Body of pancreas (tissue), 4 donors: ENCODE data around the gene KDM2B.

Experiments
- POLR2A ChIP-seq, 3 donors: fragments of 450-650 bp; IDR thresholded peaks; one replicate each; pipeline ENCODE4 v1.6.1; 2016; ENCODE audit warnings: antibody characterized with exemption in 3 of 3, mild to moderate bottlenecking in 2 of 3
- TF ChIP-seq, protein P1 (sequence below), 7 experiments: fragments of 450-650 bp in 4 of 7; fragments of 200-600 bp in 3 of 7; sonication (generic) in 3 of 7; IDR thresholded peaks; one replicate each; pipeline ENCODE4 v1.5.1; 2016 to 2019; ENCODE audit warnings: antibody characterized with exemption in 7 of 7

DNA sequence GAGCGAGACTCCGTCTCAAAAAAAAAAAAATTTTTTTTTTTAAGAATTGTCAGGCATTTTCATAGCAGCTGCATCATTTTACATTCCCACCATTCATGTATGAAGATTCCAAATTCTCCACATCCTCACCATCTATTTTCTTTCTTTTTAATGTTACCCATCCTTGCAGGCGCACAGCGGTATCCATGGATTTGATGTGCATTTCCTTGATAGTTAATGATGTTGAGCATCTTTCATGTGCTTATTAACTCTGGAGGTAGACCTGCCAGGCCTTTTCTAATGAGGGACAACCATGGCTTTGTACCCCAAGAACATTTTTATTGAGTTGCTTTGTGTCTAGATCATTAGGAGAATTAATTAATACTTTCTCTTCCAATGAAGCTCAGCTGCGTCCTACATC lies 182.5 kb downstream of the KDM2B start:
- TF ChIP-seq, protein P1, sequence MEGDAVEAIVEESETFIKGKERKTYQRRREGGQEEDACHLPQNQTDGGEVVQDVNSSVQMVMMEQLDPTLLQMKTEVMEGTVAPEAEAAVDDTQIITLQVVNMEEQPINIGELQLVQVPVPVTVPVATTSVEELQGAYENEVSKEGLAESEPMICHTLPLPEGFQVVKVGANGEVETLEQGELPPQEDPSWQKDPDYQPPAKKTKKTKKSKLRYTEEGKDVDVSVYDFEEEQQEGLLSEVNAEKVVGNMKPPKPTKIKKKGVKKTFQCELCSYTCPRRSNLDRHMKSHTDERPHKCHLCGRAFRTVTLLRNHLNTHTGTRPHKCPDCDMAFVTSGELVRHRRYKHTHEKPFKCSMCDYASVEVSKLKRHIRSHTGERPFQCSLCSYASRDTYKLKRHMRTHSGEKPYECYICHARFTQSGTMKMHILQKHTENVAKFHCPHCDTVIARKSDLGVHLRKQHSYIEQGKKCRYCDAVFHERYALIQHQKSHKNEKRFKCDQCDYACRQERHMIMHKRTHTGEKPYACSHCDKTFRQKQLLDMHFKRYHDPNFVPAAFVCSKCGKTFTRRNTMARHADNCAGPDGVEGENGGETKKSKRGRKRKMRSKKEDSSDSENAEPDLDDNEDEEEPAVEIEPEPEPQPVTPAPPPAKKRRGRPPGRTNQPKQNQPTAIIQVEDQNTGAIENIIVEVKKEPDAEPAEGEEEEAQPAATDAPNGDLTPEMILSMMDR (IDR thresholded peaks at IDR 0.05): no peak
- TF ChIP-seq POLR2A (IDR thresholded peaks at IDR 0.05): no peak
